ENCODE measurements around the gene CCDC32.
"Not testable (repeated sequence)": the region's sequence is repeated elsewhere in the genome, so short reads cannot be mapped to it uniquely, and the experiment has no call there.

The CCDC32 gene, protein sequence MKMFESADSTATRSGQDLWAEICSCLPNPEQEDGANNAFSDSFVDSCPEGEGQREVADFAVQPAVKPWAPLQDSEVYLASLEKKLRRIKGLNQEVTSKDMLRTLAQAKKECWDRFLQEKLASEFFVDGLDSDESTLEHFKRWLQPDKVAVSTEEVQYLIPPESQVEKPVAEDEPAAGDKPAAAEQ

DNA sequence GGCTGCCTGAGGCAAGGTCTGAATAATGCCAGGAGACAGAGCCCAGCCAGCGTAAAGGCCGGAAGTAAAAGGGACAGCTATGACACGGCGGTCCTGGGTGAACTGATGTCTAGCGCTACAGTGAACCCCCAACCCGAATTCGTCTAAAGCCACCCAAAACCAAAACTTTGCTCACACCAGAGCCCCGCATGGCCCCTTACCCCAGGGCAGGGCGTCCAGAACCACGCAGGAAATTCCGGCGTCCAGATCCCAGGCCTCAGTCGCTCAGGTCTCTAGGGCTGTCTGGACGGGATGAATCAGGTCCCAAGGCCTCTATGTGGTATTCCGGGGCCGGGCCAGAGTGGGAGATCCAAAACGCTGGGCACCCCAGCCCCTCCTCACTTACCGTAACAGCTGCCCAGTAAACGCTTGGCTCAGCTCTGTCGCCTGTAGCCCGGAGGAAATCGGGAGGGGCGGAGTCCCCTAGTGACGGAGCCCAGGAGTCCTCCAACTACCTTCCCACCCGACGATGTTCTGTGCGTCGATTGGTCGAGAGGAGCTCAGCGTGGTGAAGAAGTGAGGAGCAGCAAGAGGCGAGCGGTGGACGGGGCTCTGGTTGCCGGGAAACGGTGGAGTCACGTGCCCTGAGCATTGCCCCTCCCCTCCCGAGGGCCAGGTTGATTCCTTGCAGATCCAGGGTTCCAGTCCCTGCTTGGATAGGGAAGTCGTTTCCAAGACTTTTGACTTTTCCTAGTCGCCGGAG lies at the start of gene CCDC32:
Gene CCDC32, minus strand, starts transcription at position 452 of the 742 bp plus-strand sequence. CDS start 2,027 bp downstream, outside the sequence.
- FAIRE-seq (peak; percentile 98), DNase-seq (ENCODE audit: insufficient read length, low spot score) (peak; percentile 88)

DNA sequence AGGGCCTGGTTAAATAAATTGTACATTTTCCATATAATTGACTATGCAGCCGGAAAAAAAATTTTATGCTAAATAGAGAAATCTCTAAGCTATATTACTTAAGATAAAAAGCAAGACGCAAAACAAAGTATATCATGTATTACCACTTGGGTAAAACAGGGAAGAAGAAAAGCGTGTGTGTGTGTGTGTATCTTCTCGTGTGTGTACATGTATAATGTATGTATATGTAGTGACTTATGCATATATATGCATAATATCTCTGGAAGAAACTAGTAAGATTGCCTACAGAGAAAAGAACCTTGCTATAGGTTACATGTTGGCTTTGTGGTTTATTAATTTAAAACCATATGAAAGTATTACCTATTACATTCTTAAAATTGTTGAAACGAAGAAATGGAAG lies 48.2 kb upstream of the CCDC32 start:
- FAIRE-seq (no peak), DNase-seq (ENCODE audit: insufficient read length, low spot score) (no peak)

DNA sequence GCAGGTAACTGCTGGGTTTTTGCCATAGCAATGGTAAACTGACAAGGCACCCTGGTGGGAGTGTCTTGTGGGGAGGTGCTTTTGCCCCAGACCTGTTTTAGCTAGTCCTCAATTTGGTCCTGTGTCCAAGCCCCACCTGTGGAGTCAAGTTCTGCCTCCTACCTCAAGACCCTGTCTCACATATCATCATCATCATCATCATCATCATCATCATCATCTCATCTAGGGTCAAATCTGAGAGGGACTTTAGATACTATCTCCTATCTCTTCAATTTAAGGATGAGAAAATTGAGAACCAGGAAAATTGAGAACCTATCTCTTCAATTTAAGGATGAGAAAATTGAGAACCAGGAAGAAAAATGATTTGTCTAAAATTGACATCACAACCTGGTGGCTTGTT lies 39.1 kb upstream of the CCDC32 start:
- DNase-seq (ENCODE audit: insufficient read length, low spot score) (no peak), FAIRE-seq (no peak)

DNA sequence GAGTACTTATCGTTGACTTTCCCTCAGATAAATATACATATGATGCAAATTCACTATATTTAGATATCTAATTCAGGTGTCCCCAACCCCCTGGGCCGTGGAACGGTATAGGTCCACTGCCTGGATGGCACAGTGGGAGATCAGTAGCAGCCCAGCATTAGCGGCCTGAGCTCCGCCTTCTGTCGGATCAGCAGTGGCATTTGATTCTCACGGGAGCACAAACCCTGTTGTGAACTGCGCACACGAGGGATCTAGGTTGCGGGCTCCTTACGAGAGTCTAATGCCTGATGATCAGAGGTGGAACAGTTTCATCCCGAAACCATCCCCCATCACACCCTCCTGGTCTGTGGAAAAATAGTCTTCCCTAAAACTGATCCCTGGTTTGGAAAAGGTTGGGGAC lies 36.1 kb upstream of the CCDC32 start:
- DNase-seq (ENCODE audit: insufficient read length, low spot score) (no peak), FAIRE-seq (no peak)

DNA sequence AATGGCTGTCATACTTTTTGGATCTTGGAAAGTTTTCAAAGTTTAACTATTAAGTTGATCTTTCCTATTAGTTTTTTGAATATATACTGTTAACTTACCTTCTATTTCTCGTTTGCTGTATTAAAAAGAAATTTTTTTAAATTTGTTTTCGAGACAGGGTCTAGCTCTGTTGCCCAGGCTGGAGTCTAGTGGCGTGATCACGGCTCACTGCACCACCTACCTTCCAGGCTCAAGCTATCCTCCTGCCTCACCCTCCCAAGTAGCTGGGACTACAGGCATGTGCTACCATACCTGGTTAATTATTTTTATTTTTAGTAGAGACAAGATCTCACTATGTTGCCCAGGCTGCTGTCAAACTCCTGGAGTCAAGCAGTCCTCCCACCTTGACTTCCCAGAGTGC lies 33.8 kb upstream of the CCDC32 start:
- FAIRE-seq (no peak), DNase-seq (ENCODE audit: insufficient read length, low spot score) (no peak)

DNA sequence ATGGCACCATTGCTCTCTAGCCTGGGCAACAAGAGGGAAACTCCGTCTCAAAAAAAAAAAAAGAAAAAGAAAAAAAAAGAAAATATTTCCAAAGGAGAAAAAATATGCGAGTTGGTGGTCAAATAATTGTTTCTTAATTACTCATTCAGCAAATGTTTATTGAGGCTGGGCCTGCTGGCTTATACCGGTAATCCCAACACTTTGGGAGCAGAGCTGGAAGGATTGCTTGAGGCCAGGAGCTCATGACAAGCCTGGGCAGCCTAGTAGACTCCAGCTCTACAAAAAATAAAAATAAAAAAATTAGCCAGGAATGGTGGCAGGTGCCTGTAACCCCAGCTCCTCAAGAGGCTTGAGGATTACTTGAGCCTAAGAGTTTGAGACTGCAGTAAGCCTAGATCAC lies 33.3 kb upstream of the CCDC32 start:
- no peak for FAIRE-seq
- no peak for DNase-seq (ENCODE audit: insufficient read length, low spot score)

DNA sequence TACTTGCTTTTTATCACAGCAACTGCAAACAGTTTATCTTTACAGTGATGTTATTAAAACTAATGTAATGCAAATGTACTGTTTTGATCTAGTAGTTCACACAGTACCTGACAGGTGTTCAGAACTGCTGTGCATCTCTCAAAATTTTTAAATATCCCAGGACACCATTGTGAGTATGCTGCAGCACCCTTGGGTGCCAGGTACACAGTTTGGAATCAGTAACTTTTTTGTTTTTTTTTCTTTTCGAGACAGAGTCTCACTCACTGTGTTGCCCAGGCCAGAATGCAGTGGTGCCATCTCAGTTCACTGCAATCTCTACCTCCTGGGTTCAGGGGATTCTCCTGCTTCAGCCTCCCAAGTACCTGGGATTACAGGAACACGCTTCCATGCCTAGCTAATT lies 32.2 kb upstream of the CCDC32 start:
- DNase-seq (ENCODE audit: insufficient read length, low spot score) (no peak), FAIRE-seq (no peak)

DNA sequence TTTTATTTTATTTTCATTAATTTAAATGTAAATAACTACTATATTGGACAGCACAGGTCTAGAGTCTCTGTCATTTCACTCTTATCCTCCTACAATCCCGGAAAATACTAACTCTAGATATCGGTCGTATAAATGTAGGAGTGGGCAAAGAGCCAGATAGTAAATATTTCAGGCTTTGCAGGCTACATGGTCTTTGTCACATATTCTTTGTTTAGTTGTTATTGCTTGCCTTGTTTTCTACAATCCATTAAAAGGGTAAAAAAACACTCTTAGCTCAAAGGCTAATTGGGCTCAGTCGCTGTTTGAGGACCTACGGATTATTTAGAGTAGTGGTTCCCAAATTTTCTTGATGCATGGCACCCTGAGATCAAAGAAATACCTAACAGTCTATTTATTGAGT lies 30.9 kb upstream of the CCDC32 start:
- DNase-seq (ENCODE audit: insufficient read length, low spot score) = no peak
- no peak for FAIRE-seq

DNA sequence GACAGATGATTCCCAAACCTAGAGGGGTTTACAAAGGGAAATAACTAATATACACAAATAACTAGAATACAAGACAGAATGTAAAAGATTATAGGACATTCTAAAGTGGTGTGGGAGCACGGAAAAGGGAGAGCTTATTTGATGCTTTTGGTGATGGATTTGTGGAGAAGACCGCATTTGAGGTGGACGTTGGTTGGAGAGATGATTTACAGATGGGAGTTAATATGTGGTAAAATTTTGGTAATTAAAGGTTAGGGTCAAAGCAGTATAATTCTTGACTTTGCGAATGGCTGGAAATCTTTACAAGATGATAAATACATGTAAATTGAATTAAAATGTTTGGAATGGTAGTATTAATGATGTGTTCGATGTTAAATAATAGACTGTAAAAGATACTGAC lies 30.4 kb upstream of the CCDC32 start:
- DNase-seq (ENCODE audit: insufficient read length, low spot score) (no peak), FAIRE-seq (no peak)

DNA sequence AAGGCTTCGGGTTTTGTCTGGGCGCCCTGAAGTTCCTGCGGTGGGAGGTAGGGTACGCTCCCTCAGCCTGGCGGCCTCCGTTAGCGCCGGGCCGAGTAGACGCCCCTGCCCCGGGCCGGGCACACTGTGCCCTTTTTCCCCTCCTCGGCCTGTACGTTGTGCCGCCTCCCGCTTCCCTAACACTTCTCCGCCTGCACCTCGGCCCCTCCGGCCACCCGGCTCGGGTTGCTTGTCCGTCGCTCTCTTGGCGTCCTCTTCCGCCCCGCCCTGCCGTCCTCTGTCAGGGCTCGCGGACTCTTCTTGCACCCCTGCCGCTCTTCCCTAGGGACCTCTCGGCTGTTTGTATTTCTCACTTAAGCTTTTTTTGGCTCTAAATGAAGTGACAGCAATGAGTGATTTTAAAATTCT lies 29.6 kb upstream of the CCDC32 start:
- DNase-seq (ENCODE audit: insufficient read length, low spot score) (peak; percentile 19), FAIRE-seq (peak; percentile 74)

DNA sequence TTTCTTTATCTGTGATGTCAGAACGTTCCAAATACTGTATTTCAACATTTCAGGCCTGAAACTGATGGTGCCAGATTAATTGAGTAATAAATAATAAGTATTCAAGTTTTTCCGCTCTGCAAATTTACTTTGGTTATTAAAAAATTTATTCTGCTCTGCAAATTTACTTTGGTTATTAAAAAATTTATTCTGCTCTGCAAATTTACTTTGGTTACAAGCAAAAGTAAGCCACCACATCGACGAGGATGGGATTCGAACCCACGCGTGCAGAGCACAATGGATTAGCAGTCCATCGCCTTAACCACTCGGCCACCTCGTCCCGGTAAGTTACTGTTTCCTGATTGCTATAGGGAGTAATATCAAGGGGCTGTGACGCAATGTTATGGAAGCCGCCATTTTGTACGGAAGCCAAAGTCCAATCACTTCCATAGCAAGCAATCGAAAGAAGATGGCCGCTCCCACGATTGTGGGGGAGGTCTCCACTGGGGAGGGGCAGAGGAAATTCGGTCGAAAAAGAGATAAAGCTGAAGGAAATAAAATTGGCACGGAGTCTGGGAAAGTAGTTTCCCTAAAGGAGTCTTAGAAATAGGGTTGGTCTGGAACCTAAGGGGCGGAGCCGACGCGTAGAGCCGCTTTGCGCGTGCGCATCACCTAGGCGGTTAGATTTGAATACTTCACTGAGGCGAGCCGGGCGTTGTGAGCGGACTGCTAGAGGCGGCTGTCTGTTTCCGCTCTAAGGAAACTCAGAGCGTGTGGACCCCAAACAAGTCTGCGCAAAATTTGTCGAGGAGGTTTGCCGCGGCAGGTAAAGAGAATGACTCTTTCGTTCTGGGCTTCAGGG lies 29.0 kb upstream of the CCDC32 start, which contains the start of gene KNL1:
Gene KNL1, plus strand, starts transcription at position 662 of the 841 bp plus-strand sequence. CDS start 8,683 bp downstream, outside the sequence.
- peak; percentile 97 for FAIRE-seq

DNA sequence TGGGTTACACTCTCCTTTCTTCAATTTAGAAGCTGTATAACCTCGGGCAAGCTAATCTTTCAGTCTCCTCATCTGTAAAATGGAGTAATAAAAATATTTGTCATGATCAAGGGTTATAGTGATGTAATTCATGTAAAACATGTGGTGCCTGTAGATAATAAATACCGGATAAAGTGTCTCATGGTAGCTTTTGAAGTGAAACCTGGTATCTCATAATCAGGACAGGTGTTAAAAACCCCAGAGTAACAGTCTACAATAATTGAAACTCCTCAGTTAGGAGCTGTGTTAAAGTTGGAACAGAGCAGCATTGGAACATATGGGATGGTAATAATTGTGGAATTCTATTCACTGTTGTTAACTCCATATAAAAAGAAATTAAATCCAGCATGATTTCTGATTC lies 28.3 kb upstream of the CCDC32 start:
- no peak for FAIRE-seq
- DNase-seq (ENCODE audit: insufficient read length, low spot score) = no peak

More for the DNA sequence above, 29.0 kb upstream of the CCDC32 start, which contains the start of gene KNL1:
- DNase-seq (ENCODE audit: insufficient read length, low spot score) = peak; percentile 48

DNA sequence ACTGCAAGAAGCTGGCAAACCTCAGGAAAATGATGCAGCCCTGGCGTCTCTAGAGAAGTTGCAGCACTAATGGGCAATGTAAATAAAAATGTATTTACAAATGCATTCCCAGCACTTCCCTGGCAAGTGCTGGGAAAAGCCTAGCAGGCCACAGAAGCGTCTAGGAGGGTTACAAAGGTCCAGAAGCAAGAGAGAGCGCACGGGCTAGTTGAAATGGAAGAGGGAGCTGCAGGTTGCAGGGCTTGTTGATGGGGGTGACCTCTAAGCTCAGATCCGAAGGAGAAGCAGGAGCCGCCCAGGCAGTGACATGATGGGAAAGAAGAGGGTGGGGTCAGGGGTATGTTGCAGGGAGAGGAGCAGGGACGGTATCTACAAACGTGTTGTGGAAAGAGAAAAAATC lies 26.5 kb upstream of the CCDC32 start:
- DNase-seq (ENCODE audit: insufficient read length, low spot score) (no peak), FAIRE-seq (no peak)

DNA sequence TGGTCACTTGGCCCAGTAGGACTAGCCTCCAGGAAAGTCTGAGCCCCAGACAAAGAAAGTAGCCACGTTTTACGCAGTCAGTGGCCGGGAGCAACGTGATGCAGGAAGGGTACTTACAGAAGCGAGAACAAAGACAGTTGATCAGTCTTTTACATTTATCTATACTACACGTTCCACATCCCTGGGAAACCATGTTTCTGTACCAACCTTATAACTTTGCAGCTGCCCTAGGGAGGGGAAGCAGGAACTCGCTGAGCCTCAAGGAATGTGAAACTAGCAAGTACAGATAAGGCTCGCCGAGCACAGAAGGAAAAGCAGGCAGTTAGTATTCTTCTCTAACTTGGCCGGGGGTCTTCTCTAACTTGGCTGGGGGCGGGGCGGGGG lies 25.8 kb upstream of the CCDC32 start:
- no peak for FAIRE-seq

DNA sequence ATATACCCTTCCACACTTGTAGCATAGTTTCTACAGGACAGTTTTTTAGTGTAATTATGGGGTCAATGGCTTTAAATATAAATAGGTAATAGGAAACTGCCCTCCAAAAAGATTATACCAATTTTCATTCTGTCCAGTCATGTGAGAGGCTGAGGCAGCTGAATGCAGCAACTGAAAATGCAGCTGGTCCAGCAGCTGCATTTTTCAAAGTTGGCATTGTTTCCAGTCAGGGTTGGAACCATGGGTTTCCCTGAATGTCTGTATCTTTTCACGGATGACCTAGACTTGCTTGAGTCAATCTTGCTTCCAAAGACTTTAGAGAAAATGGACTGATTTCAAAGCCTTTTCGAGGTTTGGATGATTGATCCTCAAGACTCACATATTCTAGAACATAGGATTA lies 19.3 kb upstream of the CCDC32 start:
- no peak for FAIRE-seq
- DNase-seq (ENCODE audit: insufficient read length, low spot score) = no peak

More for the DNA sequence above, 25.8 kb upstream of the CCDC32 start:
- no peak for DNase-seq (ENCODE audit: insufficient read length, low spot score)

DNA sequence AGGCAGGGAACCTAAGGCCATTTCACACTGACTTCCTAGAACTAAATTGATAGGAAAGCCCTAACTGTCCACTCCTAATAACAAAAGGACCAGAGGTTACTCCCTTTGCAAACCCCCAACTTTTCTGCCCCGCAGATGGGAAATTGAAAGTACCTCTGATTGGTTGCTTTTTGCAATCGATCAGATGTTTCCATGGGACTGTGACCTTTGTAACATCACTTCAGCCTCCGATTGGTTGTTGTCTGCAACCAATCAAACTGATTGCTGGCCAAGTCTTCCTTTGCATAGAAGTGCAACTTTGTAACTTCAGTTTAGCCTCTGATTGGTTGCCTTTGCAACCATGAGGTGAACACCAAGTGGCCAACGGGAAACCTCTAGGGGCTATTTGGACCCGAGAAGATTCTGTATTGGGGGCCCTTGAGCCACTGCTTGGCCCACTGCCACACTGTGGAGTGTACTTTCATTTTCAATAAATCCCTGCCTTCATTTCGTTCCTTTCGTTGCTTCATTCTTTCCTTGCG lies 17.9 kb upstream of the CCDC32 start:
- FAIRE-seq = no peak
- no peak for DNase-seq (ENCODE audit: insufficient read length, low spot score)

DNA sequence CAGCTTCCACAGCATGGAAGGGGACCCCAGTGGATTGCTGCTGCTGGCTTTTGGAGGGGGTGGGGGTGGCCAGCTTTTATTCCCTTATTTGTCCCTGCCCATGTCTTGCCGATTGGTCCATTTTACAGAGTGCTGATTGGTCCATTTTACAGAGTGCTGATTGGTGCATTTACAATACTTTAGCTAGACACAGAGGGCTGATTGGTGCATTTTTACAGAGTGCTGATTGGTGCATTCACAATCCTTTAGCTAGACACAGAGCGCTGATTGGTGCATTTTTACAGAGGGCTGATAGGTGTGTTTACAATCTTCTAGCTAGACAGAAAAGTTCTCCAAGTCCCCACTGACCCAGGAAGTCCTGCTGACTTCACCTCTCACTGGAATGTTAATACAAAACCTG lies 17.0 kb upstream of the CCDC32 start:
- FAIRE-seq = not testable (repeated sequence)

DNA sequence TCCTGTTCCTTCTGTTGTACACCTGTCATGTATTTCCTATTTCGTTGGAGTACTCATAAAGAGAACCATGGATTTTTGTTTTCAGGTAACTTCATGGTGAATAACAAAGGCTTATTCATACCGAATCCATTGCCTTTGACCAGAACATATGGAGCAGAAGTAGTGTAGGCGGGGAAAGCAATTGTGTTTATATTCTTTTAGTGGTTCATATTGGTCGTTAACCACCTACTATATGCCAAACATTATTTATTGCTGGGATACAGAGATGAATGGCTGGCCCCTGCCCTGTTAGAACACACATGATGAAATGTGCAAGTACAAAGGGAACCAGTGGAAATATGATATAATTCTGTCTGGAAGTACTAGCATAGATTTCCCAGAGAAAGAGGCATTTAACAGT lies 14.1 kb upstream of the CCDC32 start:
- DNase-seq (ENCODE audit: insufficient read length, low spot score) = no peak
- FAIRE-seq = no peak

More for the DNA sequence above, 17.0 kb upstream of the CCDC32 start:
- DNase-seq (ENCODE audit: insufficient read length, low spot score) = not testable (repeated sequence)

DNA sequence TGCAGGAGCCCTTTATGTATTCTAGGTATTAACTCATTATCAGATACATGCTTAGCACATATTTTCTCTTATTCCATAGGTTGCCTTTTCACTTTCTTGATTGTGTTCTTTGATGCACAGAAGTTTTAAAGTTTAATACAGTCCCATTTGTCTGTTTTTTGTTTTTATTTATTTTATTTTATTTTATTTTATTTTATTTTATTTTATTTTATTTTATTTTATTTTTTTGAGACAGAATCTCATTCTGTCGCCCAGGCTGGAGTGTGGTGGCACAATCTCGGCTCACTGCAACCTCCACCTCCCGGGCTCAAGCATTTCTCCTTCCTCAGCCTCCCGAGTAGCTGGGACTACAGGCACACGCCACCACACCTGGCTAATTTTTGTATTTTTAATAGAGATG lies 12.1 kb upstream of the CCDC32 start:
- DNase-seq (ENCODE audit: insufficient read length, low spot score); FAIRE-seq: not testable (repeated sequence)

DNA sequence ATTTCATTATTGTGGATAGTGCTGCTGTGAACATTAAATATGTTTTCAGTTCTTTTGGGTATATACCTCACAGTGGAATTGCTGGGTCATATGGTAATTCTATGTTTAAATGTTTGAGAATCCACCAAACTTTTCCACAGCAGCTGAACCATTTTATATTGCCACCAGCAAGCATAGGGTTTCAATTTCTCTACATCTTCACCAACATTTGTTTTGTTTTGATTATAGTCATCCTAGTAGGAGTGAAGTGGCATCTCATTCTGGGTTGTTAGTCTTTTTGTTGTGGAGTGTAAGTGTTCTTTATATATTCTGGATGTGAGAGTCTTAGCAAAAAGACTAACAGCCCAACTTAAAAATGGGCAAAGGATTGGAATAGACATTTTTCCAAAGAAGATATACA lies 10.3 kb upstream of the CCDC32 start:
- no peak for DNase-seq (ENCODE audit: insufficient read length, low spot score)
- FAIRE-seq = no peak
